Measurements from ENCODE around the gene HSD17B11. TPM values are rescaled to one million over a fixed set of nuclear protein-coding genes. Genes with fewer than 3 reads are reported as not detected.

The HSD17B11 gene, protein sequence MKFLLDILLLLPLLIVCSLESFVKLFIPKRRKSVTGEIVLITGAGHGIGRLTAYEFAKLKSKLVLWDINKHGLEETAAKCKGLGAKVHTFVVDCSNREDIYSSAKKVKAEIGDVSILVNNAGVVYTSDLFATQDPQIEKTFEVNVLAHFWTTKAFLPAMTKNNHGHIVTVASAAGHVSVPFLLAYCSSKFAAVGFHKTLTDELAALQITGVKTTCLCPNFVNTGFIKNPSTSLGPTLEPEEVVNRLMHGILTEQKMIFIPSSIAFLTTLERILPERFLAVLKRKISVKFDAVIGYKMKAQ
- total RNA-seq, result 10 to 100 TPM; 41.6 to 61.6 TPM

GRCh38 chr4:87390891-87391575, at the start of gene HSD17B11:
Gene HSD17B11 (minus strand): TSS chr4:87391188. CDS start chr4:87391070, 118 bp downstream.

DNA sequence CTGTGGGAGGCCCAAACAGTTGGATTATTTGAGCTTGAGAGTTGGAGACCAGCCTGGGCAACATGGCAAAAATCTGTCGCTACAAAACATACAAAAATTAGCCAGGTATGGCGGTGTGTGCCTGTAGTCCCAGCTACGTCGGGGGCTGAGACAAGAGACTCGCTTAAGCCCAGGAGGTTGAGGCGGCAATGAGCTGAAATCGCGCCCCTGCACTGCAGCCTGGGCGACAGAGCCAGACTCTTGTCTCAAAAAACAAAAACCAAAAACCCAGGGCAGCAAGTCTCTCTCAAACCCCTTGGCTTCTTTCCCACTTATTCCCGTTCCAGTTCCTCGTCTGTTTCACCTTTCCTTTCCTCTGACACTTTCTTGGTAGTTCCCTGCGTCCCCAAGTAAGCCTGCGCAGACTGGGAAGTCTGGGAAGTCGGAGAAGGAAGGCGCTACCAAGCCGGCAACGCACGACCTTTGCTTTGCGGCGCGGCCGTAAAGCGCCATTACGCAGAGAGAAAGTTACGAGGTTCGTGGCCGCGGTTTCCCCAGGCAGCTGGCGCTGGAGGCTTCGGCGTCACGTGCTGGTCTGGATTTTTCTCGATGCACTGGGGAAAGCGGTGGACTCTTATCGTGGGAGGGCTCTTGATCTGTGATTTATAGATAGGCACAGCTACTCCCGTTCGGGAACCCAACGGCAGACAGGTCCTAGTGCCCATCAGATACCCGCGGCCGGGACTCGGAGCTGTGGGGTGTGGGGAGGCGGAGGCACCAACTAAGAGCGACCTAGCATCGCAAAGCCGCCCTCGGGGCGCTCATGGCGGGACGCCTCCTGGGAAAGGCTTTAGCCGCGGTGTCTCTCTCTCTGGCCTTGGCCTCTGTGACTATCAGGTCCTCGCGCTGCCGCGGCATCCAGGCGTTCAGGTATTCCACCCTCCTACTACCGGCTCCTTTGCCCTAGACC, 31.4 kb upstream of the HSD17B11 start, which contains the start of gene NUDT9:
Gene NUDT9, plus strand, starts transcription at position 470 of the 949 bp plus-strand sequence. Its CDS starts 333 bp downstream, at position 803.

GRCh38 chr4:87322754-87323153, 68.2 kb downstream of the HSD17B11 start, which contains the start of gene HSD17B13:
Gene HSD17B13 (minus strand): TSS chr4:87322882. CDS start chr4:87322841, 41 bp downstream.

Small RNA genes within 50 kb of the gene (small RNA-seq; reads per million reads assigned to genes)
- 0 reads per million in 2 donors for gene MIR5705
- gene RN7SL681P, result 0 reads per million in 2 donors

Other genes starting within 250 kb of the HSD17B11 start
- gene KLHL8, start 170.6 kb downstream of the HSD17B11 start, total RNA-seq, result 10 to 100 TPM in 1 of 2 donors, 1 to 10 TPM in 1; 7.2 to 12.7 TPM
- gene HSD17B13, start 68.3 kb downstream of the HSD17B11 start, total RNA-seq, result under 1 TPM in 1 of 2 donors, not detected in 1; under 0.01 TPM
- 10 to 100 TPM; 13.3 to 17.9 TPM for gene NUDT9, start 31.4 kb upstream of the HSD17B11 start, total RNA-seq
- under 1 TPM in 1 of 2 donors, not detected in 1; under 0.01 TPM for gene SPARCL1, start 138.2 kb upstream of the HSD17B11 start, total RNA-seq
- gene DSPP, start 217.3 kb upstream of the HSD17B11 start, total RNA-seq, result not detected